Epithelial cell of proximal tubule (primary cell): ENCODE measurements around the gene SPINK2. TPM values are rescaled to one million over a fixed set of nuclear protein-coding genes. Genes with fewer than 3 reads are reported as not detected.

Source experiments
- DNase-seq: peaks from one replicate; pipeline ENCODE4 v3.0.0-alpha.2; 2011; ENCODE audit warnings: low read depth
- H3K4me3 ChIP-seq: 2 replicates; pipeline ENCODE4 v1.5.1; 2011; ENCODE audit warnings: low read depth, mild to moderate bottlenecking, low read length
- total RNA-seq: library from RNA; depleted of rRNA; stranded (reverse); fragments of >200 nt; gene quantifications from 2 replicates; pipeline ENCODE4 v1.2.3, GENCODE V29; 2015
- TF ChIP-seq, protein P1 (sequence below): conservative IDR thresholded peaks from 2 replicates; pipeline ENCODE4 v1.5.1; 2012; ENCODE audit warnings: low read depth, mild to moderate bottlenecking, low read length

SPINK2 gene
- total RNA-seq, 1 donor from 2014 or later: not detected

DNA sequence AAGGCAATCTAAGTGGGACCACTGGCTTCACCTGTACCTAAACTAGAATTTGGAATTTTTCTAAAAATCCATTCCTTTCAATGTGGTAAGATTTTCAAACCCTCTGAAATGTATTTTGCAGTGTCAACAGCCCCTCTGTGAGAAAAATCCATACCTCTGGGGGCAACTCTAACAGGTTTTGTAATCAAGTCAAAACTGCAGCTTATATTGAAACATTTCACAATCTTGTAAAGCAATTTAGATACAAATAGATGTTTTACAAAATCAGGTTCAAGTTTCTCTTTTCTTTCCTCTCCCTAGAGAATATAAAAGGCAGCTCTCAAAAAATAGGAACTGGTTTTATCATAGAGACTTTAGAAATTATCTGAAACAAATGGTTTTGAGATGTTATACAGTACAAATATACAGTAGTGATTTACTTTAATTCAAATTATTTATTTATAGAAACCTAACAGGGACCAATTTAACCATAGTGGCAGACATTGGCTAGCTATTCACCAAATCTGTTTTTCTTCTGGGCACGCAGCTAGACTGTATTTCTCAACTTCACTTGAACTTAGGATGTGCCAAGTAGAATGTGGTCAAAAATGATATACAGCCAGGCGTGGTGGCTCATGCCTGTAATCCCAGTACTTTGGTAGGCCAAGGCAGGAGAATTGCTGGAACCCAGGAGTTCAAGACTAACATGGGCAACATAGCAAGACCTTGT, 36.3 kb upstream of the SPINK2 start:
- no peak for DNase-seq
- TF ChIP-seq, protein P1, sequence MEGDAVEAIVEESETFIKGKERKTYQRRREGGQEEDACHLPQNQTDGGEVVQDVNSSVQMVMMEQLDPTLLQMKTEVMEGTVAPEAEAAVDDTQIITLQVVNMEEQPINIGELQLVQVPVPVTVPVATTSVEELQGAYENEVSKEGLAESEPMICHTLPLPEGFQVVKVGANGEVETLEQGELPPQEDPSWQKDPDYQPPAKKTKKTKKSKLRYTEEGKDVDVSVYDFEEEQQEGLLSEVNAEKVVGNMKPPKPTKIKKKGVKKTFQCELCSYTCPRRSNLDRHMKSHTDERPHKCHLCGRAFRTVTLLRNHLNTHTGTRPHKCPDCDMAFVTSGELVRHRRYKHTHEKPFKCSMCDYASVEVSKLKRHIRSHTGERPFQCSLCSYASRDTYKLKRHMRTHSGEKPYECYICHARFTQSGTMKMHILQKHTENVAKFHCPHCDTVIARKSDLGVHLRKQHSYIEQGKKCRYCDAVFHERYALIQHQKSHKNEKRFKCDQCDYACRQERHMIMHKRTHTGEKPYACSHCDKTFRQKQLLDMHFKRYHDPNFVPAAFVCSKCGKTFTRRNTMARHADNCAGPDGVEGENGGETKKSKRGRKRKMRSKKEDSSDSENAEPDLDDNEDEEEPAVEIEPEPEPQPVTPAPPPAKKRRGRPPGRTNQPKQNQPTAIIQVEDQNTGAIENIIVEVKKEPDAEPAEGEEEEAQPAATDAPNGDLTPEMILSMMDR: no peak
- no peak overlapping the region for H3K4me3 ChIP-seq

DNA sequence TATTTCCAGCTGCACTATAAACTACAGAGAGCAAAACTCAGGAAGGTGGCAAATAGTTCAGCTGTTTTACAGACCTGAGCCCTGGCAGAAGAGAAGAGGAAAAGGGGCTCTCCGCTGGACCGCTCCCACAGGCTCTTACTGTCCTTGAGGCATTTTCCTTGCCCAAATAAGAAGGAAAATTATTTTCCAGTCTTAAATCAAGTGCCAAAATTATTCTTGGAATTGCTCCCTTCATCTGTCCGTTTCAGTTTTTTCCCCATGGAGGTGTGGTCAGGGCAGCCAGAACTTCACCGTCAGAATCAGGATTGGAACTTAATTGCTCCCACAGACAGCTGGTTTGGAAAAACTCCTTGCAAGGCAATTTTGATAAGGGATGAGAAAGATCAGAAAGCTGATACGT, 35.2 kb upstream of the SPINK2 start:
- DNase-seq: no peak
- no peak overlapping the region for H3K4me3 ChIP-seq
- TF ChIP-seq, protein P1: no peak

DNA sequence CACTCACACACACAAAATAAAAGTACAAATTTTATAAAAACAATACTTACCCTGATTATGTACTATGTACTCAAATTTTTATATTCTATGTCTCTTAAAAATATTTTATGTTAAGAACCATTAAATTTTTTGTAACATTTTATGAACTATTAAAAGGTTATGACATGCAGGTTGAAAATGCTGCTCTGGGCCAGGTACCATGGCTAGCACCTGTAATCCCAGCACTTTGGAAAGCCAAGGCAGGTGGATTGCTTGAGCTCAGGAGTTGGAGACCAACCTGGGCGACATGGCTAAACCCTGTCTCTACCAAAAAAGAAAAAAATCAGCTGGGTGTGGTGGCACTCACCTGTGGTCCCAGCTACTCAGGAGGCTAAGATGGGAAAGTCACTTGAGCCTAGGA, 29.4 kb upstream of the SPINK2 start:
- H3K4me3 ChIP-seq: no peak overlapping the region
- TF ChIP-seq, protein P1: no peak
- DNase-seq: no peak

DNA sequence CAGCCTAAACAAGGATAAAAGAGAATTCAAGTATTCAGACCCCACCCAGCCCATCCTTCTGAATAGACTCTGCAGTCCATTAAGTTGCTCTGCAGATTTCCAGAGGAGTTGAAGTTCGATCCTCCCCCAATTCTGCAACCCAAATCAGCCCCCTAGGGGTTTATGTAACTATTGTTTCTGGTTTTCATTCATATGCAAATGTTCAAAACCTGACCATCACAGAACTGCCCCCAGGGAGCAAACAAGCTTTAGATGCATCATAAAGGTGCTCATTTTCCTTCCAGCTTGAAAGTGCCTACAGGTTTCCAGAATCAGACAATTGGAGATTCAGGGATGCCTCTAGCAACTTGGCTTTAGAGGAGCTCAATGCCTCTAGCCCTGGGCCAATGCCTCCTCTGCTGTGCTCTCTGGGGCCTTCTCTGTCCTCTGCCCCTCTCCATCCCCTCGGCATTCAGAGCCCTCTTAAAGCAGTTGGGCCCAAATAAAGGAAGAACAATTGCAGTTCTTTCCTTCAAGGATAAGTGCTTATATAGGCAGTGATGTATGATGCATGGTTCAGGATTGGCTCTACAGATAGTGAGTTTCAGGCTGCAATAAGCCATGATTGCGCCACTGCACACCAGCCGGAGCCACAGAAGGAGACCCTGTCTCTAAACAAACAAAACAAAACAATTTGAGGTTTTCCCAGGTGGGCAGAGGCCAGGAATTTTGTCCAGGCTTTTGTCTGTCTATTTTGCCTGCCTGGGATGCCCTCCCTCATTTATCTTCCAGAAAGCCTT, 23.5 kb upstream of the SPINK2 start:
- H3K4me3 ChIP-seq: no peak overlapping the region
- no peak for DNase-seq
- TF ChIP-seq, protein P1: no peak

DNA sequence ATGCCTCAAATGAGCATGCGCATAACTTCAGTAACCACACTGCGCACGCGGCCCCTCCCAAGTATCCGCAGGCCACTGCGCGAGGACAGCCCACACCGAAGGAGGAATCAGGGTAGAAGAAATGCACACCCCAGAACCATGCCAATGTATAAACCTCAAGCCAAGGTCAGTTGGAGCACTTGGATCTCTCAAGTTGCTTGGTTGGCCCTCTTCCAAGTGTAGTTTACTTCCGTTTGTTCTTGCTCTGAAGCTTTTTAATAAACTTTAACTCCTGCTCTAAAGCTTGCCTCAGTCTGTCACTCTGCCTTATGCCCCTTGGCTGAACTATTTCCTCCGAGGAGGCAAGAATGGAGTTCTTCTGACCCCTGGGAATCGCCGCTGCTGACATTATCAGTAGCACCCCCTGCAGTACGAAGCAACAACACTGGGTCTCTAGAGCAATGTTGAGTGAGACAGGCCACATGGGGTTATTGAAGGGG, 22.0 kb upstream of the SPINK2 start:
- TF ChIP-seq, protein P1: peak; percentile 38
- no peak for DNase-seq
- H3K4me3 ChIP-seq: no peak overlapping the region

DNA sequence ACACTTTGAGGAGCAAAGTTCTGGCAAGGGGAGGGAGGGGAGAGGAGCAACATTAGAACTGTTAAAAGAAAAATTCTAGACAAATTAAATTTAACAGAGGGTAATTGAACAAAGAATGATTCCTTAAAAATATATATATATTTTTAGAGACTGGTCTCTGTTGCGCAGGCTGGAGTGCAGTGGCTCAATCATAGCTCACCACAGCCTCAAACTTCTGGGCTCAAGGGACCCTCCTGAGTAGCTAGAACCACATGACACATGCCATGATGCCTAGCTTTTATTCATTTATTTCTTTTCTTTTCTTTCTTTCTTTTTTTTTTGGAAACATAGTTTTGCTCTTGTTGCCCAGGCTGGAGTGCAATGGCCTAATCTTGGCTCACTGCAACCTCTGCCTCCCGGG, 19.1 kb upstream of the SPINK2 start:
- no peak for DNase-seq
- TF ChIP-seq, protein P1: no peak
- no peak overlapping the region for H3K4me3 ChIP-seq
